SKM-1 (cell line): ENCODE data around the gene ARHGAP27.
"Not testable (repeated sequence)": the region's sequence is repeated elsewhere in the genome, so short reads cannot be mapped to it uniquely, and the experiment has no call there.

Experiments used
- DNase-seq: peaks from one replicate; lab custom pipeline; 2025; ENCODE audit not compliant: unreplicated experiment; lab: John Stamatoyannopoulos, UW

ARHGAP27 gene, protein sequence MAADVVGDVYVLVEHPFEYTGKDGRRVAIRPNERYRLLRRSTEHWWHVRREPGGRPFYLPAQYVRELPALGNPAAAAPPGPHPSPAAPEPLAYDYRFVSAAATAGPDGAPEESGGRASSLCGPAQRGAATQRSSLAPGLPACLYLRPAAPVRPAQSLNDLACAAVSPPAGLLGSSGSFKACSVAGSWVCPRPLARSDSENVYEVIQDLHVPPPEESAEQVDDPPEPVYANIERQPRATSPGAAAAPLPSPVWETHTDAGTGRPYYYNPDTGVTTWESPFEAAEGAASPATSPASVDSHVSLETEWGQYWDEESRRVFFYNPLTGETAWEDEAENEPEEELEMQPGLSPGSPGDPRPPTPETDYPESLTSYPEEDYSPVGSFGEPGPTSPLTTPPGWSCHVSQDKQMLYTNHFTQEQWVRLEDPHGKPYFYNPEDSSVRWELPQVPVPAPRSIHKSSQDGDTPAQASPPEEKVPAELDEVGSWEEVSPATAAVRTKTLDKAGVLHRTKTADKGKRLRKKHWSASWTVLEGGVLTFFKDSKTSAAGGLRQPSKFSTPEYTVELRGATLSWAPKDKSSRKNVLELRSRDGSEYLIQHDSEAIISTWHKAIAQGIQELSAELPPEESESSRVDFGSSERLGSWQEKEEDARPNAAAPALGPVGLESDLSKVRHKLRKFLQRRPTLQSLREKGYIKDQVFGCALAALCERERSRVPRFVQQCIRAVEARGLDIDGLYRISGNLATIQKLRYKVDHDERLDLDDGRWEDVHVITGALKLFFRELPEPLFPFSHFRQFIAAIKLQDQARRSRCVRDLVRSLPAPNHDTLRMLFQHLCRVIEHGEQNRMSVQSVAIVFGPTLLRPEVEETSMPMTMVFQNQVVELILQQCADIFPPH

DNA sequence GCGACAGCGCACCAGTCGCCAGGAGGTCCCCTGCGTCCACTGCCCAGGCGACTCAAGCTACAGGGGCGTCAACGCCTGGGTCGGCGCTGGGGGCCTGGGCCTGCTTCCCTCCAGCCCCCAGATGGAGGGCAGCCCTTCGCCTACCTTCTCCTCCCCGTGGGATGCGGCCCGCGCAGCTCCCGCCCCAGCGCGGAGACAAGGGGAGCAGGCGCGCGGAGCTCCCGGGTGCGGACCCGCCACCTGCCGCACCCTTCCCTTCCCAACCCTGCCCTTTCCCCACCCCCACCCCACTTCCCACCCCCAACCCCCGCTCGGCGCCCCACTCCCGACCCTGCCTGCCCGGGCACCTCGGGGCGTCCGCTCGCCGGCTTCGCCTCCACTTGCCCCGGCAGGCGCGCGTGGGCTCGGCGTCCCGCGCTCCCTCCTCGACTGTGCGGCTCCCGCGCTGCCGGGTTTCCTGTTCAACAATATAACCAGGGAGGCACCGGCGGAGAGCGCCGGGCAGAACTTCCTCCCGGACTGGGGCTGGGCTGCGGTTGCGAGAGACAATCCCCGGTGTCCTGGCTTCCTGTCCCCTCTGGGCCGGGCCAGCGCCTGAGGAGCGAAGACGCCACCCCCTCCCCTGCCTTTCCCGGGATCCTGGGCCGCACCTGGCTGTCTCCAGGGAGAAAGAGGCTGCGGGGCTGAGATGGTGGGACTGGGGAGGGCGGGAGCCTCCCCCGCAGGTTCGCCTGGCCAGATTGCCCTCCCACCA lies at the start of gene ARHGAP27:
ARHGAP27 (minus strand) TSS at position 466 of the 754 bp plus-strand sequence. CDS start 2,591 bp downstream, outside the sequence.
- DNase-seq, result peak; percentile 32

DNA sequence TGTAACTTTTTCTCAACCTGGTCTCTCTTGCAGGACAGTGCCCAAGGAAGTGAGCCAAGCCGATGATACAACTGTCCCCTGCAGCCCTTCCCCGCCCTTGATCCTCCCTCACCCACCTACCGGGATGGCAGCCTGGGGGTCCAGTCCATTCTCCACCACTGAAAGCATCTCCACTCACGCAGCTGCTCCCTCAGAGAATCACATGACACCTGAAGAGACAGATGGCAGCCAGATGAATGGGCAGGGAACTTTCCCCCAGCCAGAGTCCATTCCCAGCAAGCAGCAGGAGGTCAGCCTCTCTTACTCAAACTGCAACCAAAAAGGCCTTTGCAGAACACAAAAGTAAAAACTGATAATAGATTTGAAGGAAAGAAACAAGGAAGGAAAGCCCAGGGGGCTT lies 49.6 kb upstream of the ARHGAP27 start:
- not testable (repeated sequence) for DNase-seq

DNA sequence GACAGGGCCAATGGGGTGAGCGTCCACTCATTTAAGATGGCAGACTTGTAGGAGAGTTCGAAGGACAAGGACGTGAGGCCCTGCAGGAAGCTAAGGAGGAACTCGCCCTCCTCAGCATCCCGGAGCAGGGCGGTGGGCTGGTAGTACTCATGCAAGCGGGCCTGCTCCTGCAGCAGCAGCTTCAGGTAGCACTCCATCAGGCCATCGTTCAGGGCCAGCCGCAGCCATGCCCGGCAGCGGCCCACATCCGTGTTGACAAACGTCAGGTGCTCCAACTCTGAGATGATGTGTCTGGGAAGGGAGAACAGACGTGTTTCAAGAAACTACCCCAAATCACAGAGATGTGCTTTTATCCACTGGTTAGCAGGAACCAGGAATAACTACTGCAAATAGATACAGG lies 42.8 kb upstream of the ARHGAP27 start:
- not testable (repeated sequence) for DNase-seq

DNA sequence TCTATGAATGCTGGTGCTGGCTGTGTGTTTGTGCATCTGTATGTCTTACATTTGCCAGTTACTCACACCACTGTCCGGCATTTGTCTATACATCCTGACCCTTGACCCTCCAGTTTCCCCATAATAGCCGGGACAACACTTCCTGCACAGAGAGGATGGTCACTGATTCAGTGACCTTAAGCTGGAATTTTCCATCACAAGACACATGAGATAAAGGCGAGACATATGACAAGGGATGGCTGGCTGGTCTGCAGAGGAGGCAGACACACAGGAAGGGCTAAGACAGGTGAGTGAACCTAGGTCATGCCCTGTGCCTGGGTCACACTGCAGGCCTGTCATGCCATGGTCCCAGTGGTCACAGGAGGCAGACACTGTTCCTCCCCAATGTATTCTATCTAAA lies 39.6 kb upstream of the ARHGAP27 start:
- DNase-seq, result not testable (repeated sequence)

DNA sequence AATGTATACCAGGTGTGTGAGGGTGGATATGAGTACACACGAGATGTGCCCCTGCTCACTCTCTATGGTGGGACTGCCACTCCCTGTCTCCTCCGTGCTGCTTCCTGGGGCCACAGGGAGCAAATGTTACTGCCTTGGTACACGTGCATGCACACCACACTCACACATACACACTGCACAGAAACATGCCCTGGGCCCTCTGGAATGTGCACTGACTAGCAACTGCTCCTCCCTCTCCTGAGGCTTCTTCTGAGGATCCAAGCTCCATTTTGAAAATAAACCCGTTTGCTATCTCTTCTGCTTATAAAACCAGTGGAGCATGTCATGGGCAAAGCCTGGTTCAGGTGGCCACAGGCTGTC lies 36.5 kb upstream of the ARHGAP27 start:
- not testable (repeated sequence) for DNase-seq

DNA sequence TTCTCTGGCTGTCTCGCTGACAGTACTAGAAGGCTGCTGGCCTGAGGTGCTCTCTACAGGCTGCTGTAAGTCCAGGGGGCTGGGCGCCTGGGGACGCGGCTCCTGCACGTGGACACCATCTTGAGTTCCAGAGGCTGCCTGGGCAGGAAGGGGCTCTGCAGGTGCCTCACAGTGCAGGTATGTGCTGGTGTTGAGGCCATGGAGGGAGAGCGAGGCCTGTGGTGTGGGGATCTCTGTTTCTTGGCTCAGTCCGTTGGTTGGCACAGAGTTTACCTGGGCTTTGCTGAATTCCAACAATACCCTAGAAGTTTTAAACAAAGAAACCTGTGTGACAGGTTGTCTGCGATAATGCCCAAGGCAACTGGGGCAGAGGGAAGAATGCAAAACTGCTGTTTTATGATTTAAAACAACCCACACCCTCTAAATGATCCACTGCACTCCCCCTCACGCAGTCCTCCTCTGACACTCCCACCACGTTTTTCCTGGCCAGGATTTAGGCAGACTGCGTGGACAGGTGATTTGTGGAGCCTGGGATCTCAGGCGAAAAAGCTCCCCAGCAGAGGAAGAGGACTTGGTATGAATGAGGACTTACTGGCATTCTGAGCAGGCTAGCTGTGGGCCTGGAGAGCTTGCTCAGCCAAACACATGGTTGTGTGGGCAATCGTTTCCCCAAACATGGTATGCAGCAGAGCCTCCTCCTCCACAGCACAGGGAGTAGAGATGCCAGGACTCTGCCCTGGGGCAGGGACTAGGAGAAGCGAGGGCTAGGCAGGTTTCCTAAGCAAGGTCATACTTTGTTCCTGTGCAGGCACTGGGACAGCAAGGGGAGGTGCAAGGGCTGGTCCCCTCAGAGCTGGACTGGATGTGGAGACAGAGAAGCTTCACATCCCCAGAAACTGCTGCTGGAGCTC lies 35.9 kb upstream of the ARHGAP27 start:
- not testable (repeated sequence) for DNase-seq

DNA sequence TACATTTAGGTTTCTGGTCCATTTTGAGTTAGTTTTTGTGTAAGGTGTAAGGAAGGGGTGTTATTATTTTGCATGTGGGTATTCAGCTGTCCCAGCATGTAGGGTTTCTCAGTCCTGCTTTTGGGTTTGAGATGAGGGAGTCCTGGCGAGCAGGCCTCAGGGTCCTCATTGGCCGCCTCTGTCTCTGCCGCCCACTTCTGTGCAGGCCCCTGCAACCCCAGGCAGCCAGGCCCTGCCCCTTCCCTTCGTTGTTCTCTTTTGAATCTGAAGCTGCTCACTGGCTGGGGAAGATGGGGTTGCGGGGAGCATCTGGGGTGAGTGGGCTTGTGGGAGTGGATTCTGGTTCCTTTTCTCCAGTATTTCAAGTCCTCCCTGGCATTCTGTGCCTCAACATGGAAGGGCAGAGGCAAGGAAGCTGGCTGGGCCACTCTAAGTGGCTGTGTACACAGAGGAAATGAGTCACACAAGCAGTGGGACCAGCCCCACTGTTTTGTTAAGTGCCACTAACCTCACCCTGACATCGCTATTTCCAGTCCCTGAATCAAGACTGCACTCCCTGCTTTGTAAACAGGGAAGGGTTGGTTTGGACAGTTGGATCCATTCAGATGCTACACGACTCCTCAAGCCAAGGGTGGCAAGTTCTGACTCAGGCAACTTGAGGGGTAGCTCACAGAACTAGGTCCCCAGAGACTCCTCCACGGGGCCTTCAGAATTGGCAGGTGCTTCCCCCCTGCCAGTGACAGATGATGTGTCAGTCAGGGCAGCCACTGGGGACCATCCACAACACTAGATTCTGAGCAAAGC lies 29.1 kb upstream of the ARHGAP27 start:
- DNase-seq, result not testable (repeated sequence)

DNA sequence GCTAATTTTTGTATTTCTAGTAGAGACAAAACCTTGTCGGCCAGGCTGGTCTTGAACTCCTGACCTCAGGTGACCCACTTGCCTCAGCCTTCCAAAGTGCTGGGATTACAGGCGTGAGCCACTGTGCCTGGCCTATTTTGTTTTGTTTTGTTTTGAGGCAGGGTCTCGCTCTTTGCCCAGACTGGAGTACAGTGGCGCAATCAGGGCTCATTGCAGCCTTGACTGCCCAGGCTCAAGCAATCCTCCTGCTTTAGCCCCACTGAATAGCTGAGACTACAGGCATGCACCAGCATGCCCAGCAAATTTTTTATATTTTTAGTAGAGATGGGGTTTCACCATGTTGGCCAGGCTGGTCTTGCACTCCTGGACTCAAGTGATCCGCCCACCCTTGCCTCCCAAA lies 27.8 kb upstream of the ARHGAP27 start:
- not testable (repeated sequence) for DNase-seq

DNA sequence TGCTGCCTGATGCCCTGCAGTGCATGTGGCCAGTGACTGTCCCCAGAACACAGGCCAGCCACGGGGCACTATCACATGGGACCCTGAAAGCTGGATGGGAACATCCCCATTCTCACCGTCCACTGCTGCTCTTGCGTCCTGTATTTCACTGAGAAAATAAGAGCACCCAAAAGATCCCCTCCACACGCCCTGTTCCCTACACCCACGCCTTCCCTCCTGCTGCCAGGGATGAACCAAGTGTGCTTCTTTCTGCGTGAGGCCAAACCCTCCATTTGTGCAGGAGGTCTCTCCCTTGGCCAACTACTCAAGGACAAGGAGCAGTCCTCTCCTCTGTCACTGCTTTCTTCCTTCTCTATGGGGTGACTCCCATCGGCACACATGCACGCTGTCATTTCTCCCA lies 21.7 kb upstream of the ARHGAP27 start:
- DNase-seq, result not testable (repeated sequence)

DNA sequence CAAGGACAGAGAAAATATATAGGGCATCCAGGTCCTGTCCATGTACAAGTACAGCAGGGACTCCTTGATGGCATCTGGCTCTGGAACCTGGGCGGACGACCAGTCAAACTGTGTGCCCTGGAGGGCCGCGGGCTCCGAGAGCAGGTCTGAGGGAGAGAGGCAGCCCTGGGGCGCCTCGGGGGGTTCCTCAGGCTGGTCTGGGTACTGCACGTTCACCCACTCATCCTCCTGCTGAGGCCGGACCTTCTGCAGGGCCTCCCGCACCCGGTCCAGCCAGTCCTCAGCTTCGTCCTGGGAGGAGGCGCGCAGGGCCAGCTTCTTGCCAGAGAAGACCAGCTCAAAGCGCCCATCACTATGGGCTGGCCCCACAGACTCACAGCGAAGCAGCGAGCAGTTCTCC lies 21.1 kb upstream of the ARHGAP27 start:
- not testable (repeated sequence) for DNase-seq

DNA sequence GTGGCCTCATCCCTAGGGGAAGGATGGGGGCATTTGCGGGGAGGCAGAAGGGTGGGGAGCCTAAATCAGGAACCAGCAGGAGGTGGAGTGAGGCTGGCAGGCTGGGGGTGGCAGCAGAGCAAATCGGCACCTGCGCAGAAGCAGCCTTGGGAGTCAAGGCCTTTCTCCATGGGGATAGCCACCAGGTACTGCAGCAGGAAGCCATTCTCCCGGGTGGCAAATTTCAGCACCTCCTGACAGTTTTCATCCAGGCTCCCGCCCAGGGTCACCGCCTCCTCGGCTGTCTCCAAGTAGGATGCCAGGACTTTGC lies 20.5 kb upstream of the ARHGAP27 start:
- not testable (repeated sequence) for DNase-seq

DNA sequence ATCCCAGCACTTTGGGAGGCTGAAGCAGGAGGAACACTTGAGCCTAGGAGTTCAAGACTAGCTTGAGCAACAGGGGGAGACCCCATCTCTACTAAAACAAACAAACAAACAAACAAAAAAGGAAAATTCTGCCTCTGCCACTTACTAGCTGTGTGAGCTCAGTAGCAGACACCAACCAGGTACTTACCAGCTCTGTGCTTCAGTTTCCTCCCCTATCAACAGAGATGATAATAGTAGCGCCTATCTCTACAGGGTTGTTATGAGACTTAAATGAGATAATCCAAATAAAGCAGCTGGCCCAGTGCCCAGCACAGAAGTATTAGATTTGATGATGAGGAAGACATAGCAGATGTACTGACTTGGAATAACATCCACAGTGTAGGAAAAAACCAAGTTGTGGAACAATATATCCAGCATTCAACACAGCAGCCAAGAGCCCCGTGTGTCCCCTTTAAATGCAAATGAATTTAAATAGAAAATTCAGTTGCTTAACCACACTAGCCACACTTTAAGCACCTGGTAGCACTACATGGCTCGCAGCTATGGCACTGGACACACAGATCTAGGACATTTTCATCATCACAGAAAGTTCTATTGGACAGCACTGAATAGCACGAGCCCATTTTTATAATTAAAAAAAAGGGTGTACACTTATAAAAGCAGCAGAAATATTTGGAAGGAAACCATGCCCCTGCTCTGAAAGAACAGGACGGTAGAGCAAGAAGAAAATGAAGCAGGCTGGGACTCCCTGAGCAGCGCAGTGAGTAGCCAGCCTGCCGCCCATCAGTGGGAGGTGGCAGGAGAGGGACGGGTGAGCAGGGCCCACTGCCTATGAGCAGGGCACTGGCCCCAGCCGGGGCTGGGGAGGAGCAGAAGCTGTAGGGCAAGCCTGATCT lies 19.9 kb upstream of the ARHGAP27 start:
- not testable (repeated sequence) for DNase-seq

DNA sequence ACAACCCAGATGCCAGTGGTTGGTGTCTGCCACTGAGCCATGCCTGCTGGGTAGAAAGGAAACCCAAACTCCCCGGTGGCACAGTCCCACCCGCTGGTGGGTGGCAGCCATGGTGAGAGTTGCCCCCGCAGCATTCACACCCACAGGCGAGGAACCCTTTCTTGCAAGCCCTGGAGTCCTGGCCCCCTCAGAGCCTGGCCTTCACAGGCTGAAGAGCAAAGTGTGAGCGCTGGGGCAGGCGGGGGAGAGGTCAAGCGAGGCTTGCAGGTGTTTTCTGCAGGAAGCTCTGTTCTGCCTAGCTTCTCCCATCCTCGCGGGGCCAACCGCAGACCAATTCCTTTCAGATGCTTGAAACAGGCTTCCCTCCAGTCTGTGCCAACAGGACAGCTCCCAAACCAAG lies 19.0 kb upstream of the ARHGAP27 start:
- DNase-seq, result not testable (repeated sequence)

DNA sequence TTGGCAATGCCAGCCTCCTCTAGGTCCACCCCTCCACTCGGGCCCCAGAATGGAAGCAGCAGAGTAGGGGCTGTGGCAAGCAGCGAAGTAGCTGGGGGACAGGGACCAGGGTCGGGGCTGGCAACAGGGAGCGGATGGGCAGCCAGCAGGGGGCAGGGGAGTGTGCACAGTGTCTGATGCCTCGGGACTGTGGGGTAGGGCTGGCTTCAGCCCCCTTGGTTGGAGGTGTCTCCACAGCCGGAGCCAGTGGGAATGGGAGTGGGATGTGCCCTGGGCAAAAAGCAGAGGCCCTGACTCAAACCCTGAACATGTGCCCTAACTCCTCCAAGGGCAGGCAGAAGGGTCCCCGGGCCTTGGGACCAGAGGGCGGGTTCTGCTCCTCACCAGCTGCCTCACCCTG lies 18.5 kb upstream of the ARHGAP27 start:
- DNase-seq, result no peak

DNA sequence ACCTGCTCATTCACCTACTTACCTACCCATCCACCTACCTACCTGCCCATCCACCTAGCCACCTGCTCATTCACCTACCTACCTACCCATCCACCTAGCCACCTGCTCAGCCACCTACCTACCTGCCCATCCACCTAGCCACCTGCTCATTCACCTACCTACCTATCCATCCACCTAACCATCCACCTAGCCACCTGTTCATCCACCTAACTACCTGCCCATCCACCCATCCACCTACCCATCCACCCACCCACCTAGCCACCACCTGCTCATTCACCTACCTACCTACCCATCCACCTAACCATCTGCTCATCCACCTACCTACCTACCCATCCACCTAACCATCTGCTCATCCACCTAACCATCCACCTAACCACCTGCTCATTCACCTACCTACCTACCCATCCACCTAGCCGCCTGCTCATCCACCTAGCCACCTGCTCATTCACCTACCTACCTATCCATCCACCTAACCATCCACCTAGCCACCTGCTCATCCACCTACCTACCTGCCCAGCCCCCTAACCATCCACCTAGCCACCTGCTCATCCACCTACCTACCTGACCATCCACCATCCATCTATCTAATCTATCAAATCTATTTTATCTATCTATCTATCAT lies 17.1 kb upstream of the ARHGAP27 start:
- DNase-seq, result not testable (repeated sequence)

DNA sequence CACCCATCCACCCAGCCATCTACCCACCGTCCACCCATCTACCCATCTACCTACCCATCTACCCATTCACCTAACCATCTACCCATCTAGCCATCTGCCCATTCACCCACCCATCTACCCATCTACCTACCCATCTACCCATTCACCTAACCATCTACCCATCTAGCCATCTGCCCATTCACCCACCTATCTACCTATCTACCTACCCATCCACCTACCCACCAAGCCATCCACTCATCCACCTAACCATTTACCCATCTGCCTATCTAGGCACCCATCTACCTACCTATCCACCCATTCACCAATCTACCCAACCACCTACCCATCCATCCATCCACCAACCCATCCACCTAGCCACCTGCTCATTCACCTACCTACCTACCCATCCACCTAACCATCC lies 16.6 kb upstream of the ARHGAP27 start:
- not testable (repeated sequence) for DNase-seq

DNA sequence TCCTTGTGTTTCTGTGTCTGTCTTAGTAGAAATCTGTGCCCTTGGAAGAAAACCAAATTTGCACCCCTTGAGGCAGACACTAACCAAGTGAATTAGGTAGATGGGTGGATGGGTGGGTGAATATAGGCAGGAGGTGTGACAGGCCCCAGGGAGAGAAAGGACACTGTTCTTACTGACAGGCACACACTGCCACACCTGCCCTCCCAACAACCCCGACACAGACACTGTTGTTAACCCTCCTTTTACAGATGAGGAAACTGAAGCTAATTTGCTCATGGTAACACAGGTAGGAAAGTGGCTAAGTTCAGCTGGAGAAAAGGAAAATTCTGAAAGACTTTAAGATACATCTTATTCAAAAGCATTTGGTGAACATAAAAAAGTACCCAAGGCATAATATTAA lies 15.8 kb upstream of the ARHGAP27 start:
- not testable (repeated sequence) for DNase-seq

DNA sequence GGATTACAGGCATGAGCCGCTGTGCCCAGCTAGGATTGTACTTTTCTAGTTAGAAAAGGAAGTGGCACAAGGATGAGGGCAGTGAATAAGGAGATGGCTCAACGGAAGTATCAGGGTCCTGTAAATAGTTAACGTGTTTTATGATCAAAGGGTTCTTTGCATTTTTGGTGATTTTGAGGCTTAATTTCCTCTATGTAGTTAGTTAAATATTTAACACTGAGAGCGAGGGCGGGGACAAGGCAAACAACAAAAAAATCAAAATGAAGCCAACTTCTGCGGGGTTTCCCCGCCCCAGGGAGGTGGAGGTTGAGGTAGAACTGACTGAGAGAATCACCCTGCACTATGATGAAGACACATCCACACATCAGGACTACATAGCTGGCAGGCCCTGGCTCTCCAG lies 15.4 kb upstream of the ARHGAP27 start:
- not testable (repeated sequence) for DNase-seq
